Muscle layer of duodenum (tissue), 2 donors: Measurements from ENCODE around the gene PCDHB1.

Source experiments
- H3K27ac ChIP-seq: one replicate; pipeline ENCODE4 v1.7.0; 2013; ENCODE audit warnings: mild to moderate bottlenecking, low read length
- H3K27me3 ChIP-seq: one replicate; pipeline ENCODE4 v1.7.0; 2013; ENCODE audit warnings: low read depth, mild to moderate bottlenecking, control low read depth, low read length
- H3K36me3 ChIP-seq, 2 donors: one replicate each; pipeline ENCODE4 v1.7.0; 2013; ENCODE audit warnings: low read length in 2 of 2, control low read depth in 1 of 2, mild to moderate bottlenecking in 1 of 2; ENCODE audit not compliant: insufficient read depth in 2 of 2, control insufficient read depth in 1 of 2
- H3K4me1 ChIP-seq, 2 donors: one replicate each; pipeline ENCODE4 v1.7.0; 2013; ENCODE audit warnings: low read length in 2 of 2, mild to moderate bottlenecking in 2 of 2, control low read depth in 1 of 2, moderate library complexity in 1 of 2; ENCODE audit not compliant: insufficient read depth in 2 of 2, control insufficient read depth in 1 of 2
- H3K4me3 ChIP-seq, 2 donors: one replicate each; pipeline ENCODE4 v1.7.0; 2013; ENCODE audit warnings: low read length in 2 of 2, low read depth in 1 of 2, mild to moderate bottlenecking in 1 of 2
- H3K9me3 ChIP-seq, 2 donors: one replicate each; pipeline ENCODE4 v1.7.0; 2013; ENCODE audit warnings: low read length in 2 of 2, control low read depth in 1 of 2, mild to moderate bottlenecking in 1 of 2; ENCODE audit not compliant: control insufficient read depth in 1 of 2
- donor health status: healthy.

The PCDHB1 gene, protein sequence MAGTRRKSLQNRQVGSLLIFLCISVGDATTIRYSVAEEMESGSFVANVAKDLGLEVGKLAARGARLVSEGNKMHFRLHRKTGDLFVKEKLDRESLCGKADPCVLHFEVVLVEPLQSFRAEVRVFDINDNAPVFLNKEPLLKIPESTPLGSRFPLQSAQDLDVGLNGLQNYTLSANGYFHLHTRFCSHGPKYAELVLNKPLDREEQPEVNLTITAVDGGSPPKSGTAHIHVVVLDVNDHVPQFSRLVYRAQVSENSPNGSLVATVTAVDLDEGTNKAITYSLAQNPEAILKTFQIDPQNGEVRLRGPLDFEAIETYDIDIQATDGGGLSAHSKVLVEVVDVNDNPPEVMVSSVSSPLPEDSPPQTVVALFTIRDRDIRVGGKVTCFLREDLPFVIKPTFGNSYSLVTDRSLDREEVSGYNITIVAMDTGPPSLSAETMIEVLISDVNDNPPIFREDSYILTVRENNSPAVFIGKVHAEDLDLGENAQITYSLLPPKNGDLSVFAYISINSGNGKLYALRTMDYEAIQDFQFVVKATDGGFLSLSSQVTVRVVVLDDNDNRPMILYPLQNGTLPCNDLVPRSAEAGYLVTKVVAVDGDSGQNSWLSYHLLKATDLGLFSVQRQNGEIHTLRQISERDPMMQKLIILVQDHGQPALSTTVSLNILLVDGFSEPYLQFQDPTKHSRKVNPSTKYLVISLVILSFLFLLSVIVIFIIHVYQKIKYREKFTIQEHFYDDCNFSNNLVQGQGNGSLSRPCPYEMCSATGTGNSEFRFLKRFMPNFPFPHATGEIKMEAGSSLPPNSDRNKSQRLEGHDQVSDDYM

DNA sequence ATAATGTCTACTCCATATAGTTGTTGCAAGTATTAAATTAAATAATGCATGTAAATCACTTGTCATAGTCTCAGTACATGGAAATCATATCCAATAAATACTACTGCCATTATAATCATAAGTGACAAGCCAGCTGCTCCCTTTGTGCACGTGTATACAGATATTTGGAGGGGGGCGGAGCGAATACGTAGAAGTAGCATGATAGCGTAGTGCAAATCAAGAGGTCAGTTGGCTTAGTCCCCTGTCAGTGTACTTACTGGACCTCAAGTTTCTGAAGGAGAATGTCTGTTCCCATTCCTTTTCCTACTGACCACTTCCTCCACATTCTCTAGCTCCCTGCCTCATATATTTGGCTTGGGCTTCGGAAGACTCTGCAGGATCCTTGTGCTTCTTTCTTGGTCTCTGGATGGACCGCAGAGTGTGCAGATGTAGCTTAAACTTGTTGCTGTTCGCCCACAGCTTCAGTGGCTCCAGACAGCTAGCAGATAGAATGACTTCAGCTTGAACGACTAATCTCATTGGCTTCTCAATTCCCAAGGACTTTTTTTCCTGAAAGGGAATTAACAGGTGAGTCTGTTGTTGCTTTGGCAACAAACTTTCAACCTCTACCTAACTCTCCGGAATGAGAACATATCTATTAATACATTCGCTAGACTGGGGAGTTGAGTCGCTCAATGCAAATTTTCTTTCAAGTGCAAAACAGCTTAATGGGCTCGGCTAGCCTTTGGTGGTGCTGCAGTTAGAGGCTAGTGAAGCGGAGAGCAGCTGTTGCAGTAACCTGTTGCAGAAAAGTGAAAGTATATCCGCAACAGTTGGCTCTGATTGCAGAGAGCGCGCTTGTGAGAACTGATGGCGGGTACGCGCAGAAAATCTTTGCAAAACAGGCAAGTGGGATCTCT is at the start of gene PCDHB1:
TSS of gene PCDHB1 (plus strand) at position 753 of the 899 bp plus-strand sequence. CDS start at position 850, 97 bp downstream.
- peaks cover 0 to 6% of the 10 kb centered on the region in 2 donors for H3K4me1 ChIP-seq
- no peak within 1 kb of the TSS for H3K27ac ChIP-seq

DNA sequence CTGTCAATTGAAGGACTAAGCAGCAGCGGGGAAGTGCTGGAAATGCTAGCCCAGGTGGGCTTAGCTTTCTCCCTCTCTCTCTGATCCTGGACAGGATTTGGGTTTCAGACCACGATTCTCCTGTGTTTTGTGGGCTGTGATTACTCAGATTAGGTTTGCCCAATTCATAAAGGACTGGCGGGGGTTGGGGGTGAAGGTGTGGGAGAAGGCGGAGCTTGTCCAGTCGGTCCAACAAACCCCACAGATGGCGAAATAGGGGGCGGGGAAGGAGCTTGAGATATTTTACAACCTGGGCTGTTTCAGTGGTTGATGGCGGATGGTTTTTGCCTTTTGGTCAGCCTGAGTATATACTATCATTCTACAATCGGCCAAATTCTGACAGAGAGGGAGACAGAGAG is 49.7 kb upstream of the PCDHB1 start:
- Histone ChIP-seq H3K4me1 (peaks cover 0 to 8% of the 10 kb centered on the region in 2 donors), H3K4me3 (peak overlapping the region; percentile 35 to 54), H3K27me3 (peaks cover 5% of the 10 kb centered on the region), H3K9me3 (no peaks in the 10 kb centered on the region), H3K36me3 (no peaks in the 10 kb centered on the region), H3K27ac (no peak overlapping the region)

More for the DNA sequence above, at the start of gene PCDHB1:
- no peaks in the 10 kb centered on the region for H3K9me3 ChIP-seq
- H3K27me3 ChIP-seq, result no peaks in the 10 kb centered on the region
- H3K4me3 ChIP-seq, result peak within 1 kb of the TSS; percentile 67 to 95
- no peaks in the 10 kb centered on the region for H3K36me3 ChIP-seq

DNA sequence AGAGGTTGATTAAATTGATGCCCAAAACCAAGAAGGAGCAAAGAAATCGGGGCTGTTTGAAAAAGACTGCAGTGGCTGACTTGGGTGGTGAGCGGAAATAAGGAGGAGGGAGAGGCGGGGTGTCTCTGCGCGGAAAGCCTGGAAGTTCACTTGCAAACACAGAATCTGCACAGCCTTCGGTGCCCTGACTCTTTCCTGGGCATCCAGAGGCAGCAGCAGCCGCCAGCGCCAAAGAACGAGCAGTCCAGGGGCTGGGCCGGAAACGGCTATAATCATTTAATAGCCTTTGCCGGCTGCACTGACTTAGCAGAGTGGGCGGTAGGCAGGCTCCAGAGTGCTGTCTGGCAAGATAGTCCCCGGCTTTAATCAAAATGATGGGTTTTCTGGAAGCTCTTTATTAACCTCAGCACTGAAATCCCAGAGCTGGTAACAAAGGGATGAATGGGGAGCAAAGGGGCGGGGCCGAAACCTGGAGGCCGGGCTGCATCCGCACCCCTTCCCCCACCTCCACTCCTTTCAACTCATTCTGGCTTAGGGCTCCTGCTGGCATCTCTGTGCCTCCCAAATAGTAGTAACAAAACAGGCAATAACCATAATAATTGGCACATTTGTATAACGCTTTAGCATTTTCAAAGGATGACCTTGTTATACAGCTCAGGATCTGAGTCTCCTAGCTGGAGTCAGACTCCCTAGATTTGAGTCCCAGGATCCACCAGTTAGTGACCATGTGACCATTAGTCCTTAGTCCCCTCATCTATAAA is 49.1 kb upstream of the PCDHB1 start:
- Histone ChIP-seq H3K27ac (no peak overlapping the region), H3K36me3 (no peaks in the 10 kb centered on the region), H3K27me3 (peaks cover 5% of the 10 kb centered on the region), H3K4me1 (peaks cover 0 to 8% of the 10 kb centered on the region in 2 donors), H3K9me3 (no peaks in the 10 kb centered on the region), H3K4me3 (peak overlapping the region; percentile 35 to 54)

DNA sequence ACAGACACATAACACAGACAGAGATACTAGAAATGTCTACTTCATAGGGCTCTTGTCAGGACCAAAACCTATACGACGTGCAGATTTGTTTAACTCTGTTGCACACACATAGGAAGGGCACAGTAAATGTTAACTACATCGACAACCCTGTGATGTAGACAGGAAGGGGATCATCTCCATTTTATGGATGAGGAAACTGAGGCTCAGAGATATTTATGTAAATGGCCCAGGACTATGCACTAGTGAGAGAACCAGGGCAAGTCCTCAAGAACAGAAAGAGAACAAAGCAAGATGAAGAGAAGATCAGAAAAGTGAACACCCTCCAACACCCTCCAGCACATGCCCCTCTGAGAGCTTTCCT is 48.6 kb upstream of the PCDHB1 start:
- Histone ChIP-seq H3K36me3 (no peaks in the 10 kb centered on the region), H3K4me3 (no peak overlapping the region), H3K9me3 (no peaks in the 10 kb centered on the region), H3K27me3 (peaks cover 5% of the 10 kb centered on the region), H3K27ac (no peak overlapping the region), H3K4me1 (peaks cover 0 to 8% of the 10 kb centered on the region in 2 donors)

DNA sequence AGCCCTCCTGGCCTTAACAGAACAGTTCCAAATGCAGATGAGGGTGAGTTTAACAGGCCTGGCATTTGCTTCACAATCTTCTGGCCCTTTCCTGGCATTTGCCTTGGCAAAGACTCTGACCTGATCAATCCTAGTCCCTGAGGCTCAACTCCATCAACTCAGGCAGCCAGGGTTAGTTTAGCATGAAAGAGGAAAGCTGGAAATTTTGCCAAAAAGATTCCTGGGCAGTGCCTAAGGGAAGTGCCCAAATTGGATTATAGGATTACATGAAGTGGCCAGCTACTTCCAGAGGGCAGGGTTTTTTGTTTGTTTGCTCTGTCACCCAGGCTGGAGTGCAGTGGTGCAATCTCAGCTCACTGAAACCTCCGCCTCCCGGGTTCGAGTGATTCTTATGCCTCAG is 48.1 kb upstream of the PCDHB1 start:
- no peaks in the 10 kb centered on the region for H3K9me3 ChIP-seq
- H3K4me3 ChIP-seq, result no peak overlapping the region
- H3K4me1 ChIP-seq, result peaks cover 0 to 8% of the 10 kb centered on the region in 2 donors
- no peak overlapping the region for H3K27ac ChIP-seq
- no peaks in the 10 kb centered on the region for H3K36me3 ChIP-seq
- peaks cover 5% of the 10 kb centered on the region for H3K27me3 ChIP-seq

DNA sequence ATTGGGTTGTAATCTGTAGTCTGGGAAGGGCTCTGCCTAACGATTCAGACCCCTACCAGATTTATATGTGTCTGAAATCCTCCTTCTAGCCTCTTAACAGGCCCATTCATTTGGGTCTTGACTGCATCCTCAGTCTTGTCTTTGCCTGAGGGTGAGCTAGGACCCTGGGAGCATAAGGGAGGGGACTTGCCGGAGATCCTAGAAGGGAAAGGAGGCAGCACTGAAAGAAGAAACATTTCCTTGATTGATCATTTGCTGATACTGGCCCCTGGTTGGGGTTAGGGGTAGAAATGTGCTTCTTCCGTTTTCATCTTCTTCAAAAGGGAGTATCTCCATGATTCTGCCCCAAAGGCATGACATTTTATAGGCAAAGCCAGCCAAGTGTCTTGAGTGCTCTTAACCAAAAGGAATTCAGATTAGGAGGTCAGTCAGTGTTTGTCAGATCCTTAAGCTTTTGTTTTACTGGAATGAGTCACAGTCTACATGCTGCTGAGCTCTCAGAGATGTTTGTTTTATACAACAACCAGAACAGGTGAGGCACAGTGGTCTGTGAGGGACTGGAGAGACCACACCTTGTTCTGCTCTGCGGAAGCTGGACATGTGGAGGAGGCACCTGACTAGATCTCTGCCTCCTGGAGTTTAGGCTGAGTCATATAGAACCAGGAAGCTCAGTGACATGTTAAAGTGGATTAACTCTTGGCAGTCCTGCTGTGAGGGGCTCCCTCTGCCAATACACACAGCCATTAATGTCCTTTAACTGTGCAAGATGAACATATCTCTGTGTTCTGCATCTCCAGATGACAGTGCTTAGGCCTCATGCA is 47.2 kb upstream of the PCDHB1 start:
- Histone ChIP-seq H3K9me3 (no peaks in the 10 kb centered on the region), H3K27me3 (peaks cover 5% of the 10 kb centered on the region), H3K27ac (no peak overlapping the region), H3K36me3 (no peaks in the 10 kb centered on the region), H3K4me3 (no peak overlapping the region), H3K4me1 (peaks cover 0 to 8% of the 10 kb centered on the region in 2 donors)

DNA sequence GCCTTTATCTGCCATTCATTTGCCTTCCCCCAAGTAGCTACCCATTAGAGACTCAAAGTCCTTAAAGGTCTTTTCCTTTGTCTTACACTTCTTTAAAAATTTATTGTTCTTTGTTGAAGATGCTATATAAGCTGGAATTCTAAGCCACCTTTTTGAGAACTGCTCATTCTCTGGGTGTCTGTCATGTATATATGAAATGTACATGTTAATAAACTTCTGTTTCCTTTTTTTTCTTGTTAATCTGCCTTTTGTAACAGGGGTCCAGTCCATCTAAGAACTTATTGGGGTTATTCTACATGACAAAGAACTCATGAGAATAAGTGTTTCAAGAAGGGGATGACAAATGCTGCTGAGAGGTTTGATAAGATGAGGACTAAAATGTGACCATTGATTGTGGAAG is 43.4 kb upstream of the PCDHB1 start:
- H3K4me3 ChIP-seq, result no peak overlapping the region
- no peaks in the 10 kb centered on the region for H3K27me3 ChIP-seq
- no peaks in the 10 kb centered on the region for H3K36me3 ChIP-seq
- no peaks in the 10 kb centered on the region for H3K4me1 ChIP-seq
- no peaks in the 10 kb centered on the region for H3K9me3 ChIP-seq
- H3K27ac ChIP-seq, result no peak overlapping the region

DNA sequence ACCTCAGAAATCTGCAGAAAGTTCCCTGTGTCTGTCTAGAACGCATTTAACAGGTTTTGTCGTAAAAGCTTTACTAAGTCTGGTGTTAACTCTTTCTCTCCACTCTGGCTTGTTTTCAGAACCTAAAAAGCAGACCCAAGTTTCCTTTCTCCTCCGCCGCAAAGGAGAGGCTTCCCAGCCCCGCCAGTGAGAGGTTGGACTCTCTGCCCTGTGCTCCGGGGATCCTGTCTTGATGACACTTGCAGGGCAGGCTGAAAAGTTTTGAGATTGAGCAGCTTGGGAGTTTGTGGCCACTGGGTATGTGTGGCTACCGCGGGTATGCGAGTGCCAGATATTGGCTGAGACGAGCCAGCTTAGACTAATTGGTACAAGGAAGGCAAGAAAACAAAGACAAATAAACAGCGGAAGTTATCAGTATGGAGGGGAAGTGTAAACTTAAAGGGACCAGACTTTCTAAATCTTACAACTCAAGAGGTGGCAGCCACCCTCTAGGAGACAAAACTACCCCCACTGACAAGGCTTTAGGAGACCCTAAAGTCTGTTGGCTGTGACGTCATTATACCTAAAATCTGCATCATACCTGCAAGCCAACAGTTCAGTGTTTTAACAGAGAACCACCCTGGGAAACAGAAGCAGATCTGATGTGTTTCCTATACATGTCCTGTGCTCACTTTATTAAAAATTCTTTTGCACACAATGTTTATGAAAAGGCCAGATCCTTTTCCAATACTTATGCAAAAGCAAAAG is 41.0 kb upstream of the PCDHB1 start:
- Histone ChIP-seq H3K4me3 (no peak overlapping the region), H3K36me3 (no peaks in the 10 kb centered on the region), H3K9me3 (no peaks in the 10 kb centered on the region), H3K27me3 (no peaks in the 10 kb centered on the region), H3K27ac (no peak overlapping the region), H3K4me1 (no peaks in the 10 kb centered on the region)

DNA sequence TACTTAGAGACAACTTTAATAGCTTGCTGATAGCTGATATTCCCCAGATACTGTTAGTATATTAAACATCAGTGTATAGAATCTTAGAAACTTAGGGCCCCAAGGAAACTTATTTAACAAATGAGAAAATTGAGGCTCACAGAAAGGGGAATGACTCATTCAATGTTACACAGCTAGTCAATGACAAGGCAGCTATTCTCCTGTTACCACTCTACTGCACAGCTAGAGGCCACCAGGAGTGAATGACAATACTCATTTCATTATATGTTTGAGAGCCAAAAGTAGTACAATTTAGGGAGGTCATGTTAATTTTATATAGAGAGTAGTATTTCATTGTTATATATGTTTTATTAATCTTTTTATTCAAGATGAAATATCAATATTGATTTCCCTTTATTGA is 33.2 kb upstream of the PCDHB1 start:
- H3K4me3 ChIP-seq, result no peak overlapping the region
- no peaks in the 10 kb centered on the region for H3K27me3 ChIP-seq
- no peaks in the 10 kb centered on the region for H3K36me3 ChIP-seq
- H3K4me1 ChIP-seq, result no peaks in the 10 kb centered on the region
- H3K27ac ChIP-seq, result no peak overlapping the region
- no peaks in the 10 kb centered on the region for H3K9me3 ChIP-seq
